Measurements from ENCODE around the gene PDP2.

PDP2 gene

GRCh38 chr16:66935314-66936011 is 55.1 kb downstream of the PDP2 start, which contains the start of gene CES2:
Gene CES2, plus strand, starts transcription at chr16:66935516. Its CDS starts 120 bp downstream, at chr16:66935636.
- DNase-seq (ENCODE audit: low read depth) = no peak

DNA sequence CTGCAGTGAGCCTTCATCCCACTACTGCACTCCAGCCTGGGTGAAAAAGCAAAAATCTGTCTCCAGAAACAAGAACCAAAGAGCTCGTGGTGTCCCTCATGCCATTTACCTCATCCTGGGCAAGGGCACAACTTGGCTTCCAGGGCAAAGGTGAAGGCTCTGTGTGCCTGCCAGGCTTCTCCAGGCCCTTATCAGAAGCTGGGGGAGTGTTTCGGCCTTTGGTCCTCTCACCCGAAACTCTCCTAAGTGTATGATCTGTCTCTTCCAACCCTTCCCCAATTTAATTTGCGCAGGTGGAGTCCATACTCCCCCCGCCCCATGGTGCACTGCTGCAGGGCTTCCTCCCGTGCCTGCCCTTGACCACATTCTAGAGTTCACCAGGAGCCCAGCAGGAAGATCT is 56.1 kb downstream of the PDP2 start:
- no peak for DNase-seq (ENCODE audit: low read depth)

- DNase-seq (ENCODE audit: low read depth) = no peak
Observed at GRCh38 chr16:66936889-66937554, 56.7 kb downstream of the PDP2 start.

DNA sequence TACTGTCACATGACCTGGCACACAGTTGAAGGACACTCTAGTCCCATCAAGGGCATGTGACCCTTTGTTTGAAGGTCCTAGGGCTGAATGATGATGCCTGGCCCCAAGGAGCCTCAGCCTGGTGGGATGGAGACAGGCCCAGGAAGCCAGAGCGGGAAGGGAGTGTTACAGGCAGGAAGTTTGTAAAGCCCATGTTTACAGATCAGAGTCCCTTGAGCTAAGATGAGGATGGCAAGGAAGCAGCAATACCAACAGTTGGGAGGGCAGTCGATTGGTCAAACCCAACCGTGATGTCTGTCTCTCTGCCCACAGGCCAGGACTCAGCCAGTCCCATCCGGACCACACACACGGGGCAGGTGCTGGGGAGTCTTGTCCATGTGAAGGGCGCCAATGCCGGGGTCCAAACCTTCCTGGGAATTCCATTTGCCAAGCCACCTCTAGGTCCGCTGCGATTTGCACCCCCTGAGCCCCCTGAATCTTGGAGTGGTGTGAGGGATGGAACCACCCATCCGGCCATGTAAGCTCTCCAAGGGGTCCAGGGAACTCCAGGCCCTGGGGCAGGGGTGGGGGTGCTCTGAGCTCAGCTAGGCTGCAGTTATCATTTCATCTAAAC is 57.5 kb downstream of the PDP2 start:
- DNase-seq (ENCODE audit: low read depth) = no peak

DNA sequence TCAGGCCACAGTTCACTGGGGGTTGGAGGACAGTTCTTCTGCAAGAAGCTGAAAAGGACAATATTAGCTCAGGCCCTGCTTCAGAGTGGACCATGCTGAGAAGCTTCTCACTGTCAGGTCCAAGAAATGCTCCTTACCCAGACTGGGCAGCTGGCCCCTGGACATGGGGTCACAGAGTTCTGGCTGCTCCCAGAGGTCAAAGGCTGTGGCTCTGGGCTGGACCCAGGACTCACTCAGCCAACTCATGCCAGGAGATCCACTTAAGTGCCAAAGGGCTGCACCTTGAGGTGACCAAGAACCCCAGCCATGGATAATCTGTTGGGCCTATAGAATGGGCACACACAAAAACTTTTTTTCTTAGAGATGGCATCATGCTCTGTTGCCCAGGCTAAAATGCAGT is 59.1 kb downstream of the PDP2 start:
- no peak for DNase-seq (ENCODE audit: low read depth)

GRCh38 chr16:66940236-66940635 is 59.9 kb downstream of the PDP2 start:
- DNase-seq (ENCODE audit: low read depth) = no peak
